Measurements from ENCODE around the gene SIVA1. TPM values are rescaled to one million over a fixed set of nuclear protein-coding genes. Genes with fewer than 3 reads are reported as not detected.

Gene SIVA1
- total and polyA plus RNA-seq, 3 experiments from 2014 or later: 150 to 227 (median 175) TPM

- no peaks in the 10 kb centered on the region for H3K9me3 ChIP-seq (ENCODE audit: low read length)
- H3K36me3 ChIP-seq (ENCODE audit: insufficient read depth, low read length): no peaks in the 10 kb centered on the region
- Mint-ChIP-seq H3K27ac (peak overlapping the region in 6 of 8 donors; percentile 39 to 97 (median 80)), H3K36me3 (peaks cover 0 to 8% (median 0%) of the 10 kb centered on the region in 3 donors), H3K4me3 (peak overlapping the region in 6 of 7 donors; percentile 55 to 85 (median 77)), H3K27me3 (no peaks in the 10 kb centered on the region), H3K9me3 (no peaks in the 10 kb centered on the region), H3K4me1 (peaks cover 36 to 69% (median 40%) of the 10 kb centered on the region in 3 donors)
- POLR2A ChIA-PET: no interaction called here
- DNase-seq: no peak
- peaks cover 48% of the 10 kb centered on the region for H3K4me1 ChIP-seq (ENCODE audit: insufficient read depth, low read length)
- CTCF ChIA-PET: no interaction called here
- no peak overlapping the region for H3K27ac ChIP-seq (ENCODE audit: low read depth, low read length)
- H3K27me3 ChIP-seq (ENCODE audit: insufficient read depth, low read length, poor library complexity, severe bottlenecking): no peaks in the 10 kb centered on the region
- no peak overlapping the region for H3K4me3 ChIP-seq (ENCODE audit: low read length)
Measured at GRCh38 chr14:104797115-104798044, 44.4 kb downstream of the SIVA1 start.

GRCh38 chr14:104798300-104799243 lies 45.6 kb downstream of the SIVA1 start:
- no peaks in the 10 kb centered on the region for H3K27me3 ChIP-seq (ENCODE audit: insufficient read depth, low read length, poor library complexity, severe bottlenecking)
- CTCF ChIA-PET: no interaction called here
- Mint-ChIP-seq H3K4me1 (peaks cover 26 to 68% (median 34%) of the 10 kb centered on the region in 3 donors), H3K27ac (peak overlapping the region; percentile 35 to 91 (median 82)), H3K27me3 (no peaks in the 10 kb centered on the region), H3K9me3 (no peaks in the 10 kb centered on the region), H3K36me3 (peaks cover 0 to 4% (median 0%) of the 10 kb centered on the region in 3 donors), H3K4me3 (peak overlapping the region in 6 of 7 donors; percentile 75 to 89 (median 78))
- no peaks in the 10 kb centered on the region for H3K36me3 ChIP-seq (ENCODE audit: insufficient read depth, low read length)
- no peak overlapping the region for H3K4me3 ChIP-seq (ENCODE audit: low read length)
- H3K27ac ChIP-seq (ENCODE audit: low read depth, low read length): no peak overlapping the region
- POLR2A ChIA-PET: interaction anchor here (1.0 kb wide), 1 partner anchor 46 kb away, joined by 3 read pairs; the partner anchor contains the start of gene SIVA1
- H3K4me1 ChIP-seq (ENCODE audit: insufficient read depth, low read length): peaks cover 40% of the 10 kb centered on the region
- DNase-seq: no peak
- H3K9me3 ChIP-seq (ENCODE audit: low read length): no peaks in the 10 kb centered on the region

- peak overlapping the region; percentile 69 to 89 (median 77) for H3K4me3 Mint-ChIP-seq
- no peaks in the 10 kb centered on the region for H3K36me3 ChIP-seq (ENCODE audit: insufficient read depth, low read length)
- peaks cover 18 to 65% (median 26%) of the 10 kb centered on the region in 3 donors for H3K4me1 Mint-ChIP-seq
- DNase-seq: peak in 1 of 5 donors; percentile 38
- H3K4me3 ChIP-seq (ENCODE audit: low read length): peak overlapping the region; percentile 2
- H3K9me3 Mint-ChIP-seq: no peaks in the 10 kb centered on the region
- H3K27ac ChIP-seq (ENCODE audit: low read depth, low read length): peak overlapping the region; percentile 59
- peaks cover 32% of the 10 kb centered on the region for H3K4me1 ChIP-seq (ENCODE audit: insufficient read depth, low read length)
- peak overlapping the region; percentile 37 to 91 (median 84) for H3K27ac Mint-ChIP-seq
- peaks cover 0 to 4% (median 0%) of the 10 kb centered on the region in 3 donors for H3K36me3 Mint-ChIP-seq
- no peaks in the 10 kb centered on the region for H3K27me3 ChIP-seq (ENCODE audit: insufficient read depth, low read length, poor library complexity, severe bottlenecking)
- CTCF ChIA-PET: no interaction called here
- POLR2A ChIA-PET: interaction anchor here (1.0 to 1.6 kb wide), 2 partner anchors 31 to 47 kb away, joined by 3 to 7 read pairs; partner anchors contain the start of gene SIVA1
- no peaks in the 10 kb centered on the region for H3K27me3 Mint-ChIP-seq
- no peaks in the 10 kb centered on the region for H3K9me3 ChIP-seq (ENCODE audit: low read length)
Measured at GRCh38 chr14:104799244-104800014, 46.5 kb downstream of the SIVA1 start.

- Mint-ChIP-seq H3K36me3 (peaks cover 0 to 3% (median 0%) of the 10 kb centered on the region in 3 donors), H3K4me3 (peak overlapping the region; percentile 69 to 89 (median 77)), H3K27me3 (no peaks in the 10 kb centered on the region), H3K4me1 (peaks cover 15 to 62% (median 23%) of the 10 kb centered on the region in 3 donors), H3K9me3 (no peaks in the 10 kb centered on the region), H3K27ac (peak overlapping the region; percentile 37 to 91 (median 84))
- no peaks in the 10 kb centered on the region for H3K27me3 ChIP-seq (ENCODE audit: insufficient read depth, low read length, poor library complexity, severe bottlenecking)
- no peaks in the 10 kb centered on the region for H3K9me3 ChIP-seq (ENCODE audit: low read length)
- H3K36me3 ChIP-seq (ENCODE audit: insufficient read depth, low read length): no peaks in the 10 kb centered on the region
- peak overlapping the region; percentile 2 for H3K4me3 ChIP-seq (ENCODE audit: low read length)
- CTCF ChIA-PET: interaction anchor here (0.9 to 2.3 kb wide), 4 partner anchors 12 to 29 kb away, joined by 3 to 15 read pairs (median 5); no protein-coding TSS in a partner anchor
- peak; percentile 73 to 89 (median 79) for DNase-seq
- POLR2A ChIA-PET: interaction anchor here (0.7 to 1.9 kb wide), 7 partner anchors 8 to 185 kb away, joined by 3 to 11 read pairs (median 5); partner anchors contain the start of gene SIVA1
- peaks cover 30% of the 10 kb centered on the region for H3K4me1 ChIP-seq (ENCODE audit: insufficient read depth, low read length)
- peak overlapping the region; percentile 59 for H3K27ac ChIP-seq (ENCODE audit: low read depth, low read length)
Measured at GRCh38 chr14:104800015-104800770, 47.2 kb downstream of the SIVA1 start.

GRCh38 chr14:104800771-104801519 lies 48.0 kb downstream of the SIVA1 start, which contains the start of gene ZBTB42:
TSS of gene ZBTB42 (plus strand) at chr14:104801101. CDS start at chr14:104801198, 97 bp downstream.
- Mint-ChIP-seq H3K27ac (peak within 1 kb of the TSS; percentile 37 to 91 (median 84)), H3K27me3 (no peaks in the 10 kb centered on the region), H3K4me3 (peak within 1 kb of the TSS; percentile 83 to 93 (median 86)), H3K36me3 (peaks cover 0 to 3% (median 0%) of the 10 kb centered on the region in 3 donors), H3K9me3 (no peaks in the 10 kb centered on the region), H3K4me1 (peaks cover 15 to 61% (median 23%) of the 10 kb centered on the region in 3 donors)
- CTCF ChIA-PET: interaction anchor here (0.9 to 2.3 kb wide), 6 partner anchors 8 to 32 kb away, joined by 3 to 15 read pairs (median 5); no protein-coding TSS in a partner anchor
- POLR2A ChIA-PET: interaction anchor here (0.7 to 1.9 kb wide), 7 partner anchors 9 to 184 kb away, joined by 3 to 11 read pairs (median 5); partner anchors contain the start of gene SIVA1
- Histone ChIP-seq H3K36me3 (ENCODE audit: insufficient read depth, low read length) (no peaks in the 10 kb centered on the region), H3K27ac (ENCODE audit: low read depth, low read length) (peak within 1 kb of the TSS; percentile 59), H3K4me1 (ENCODE audit: insufficient read depth, low read length) (peaks cover 28% of the 10 kb centered on the region), H3K4me3 (ENCODE audit: low read length) (peak within 1 kb of the TSS; percentile 66), H3K27me3 (ENCODE audit: insufficient read depth, low read length, poor library complexity, severe bottlenecking) (no peaks in the 10 kb centered on the region), H3K9me3 (ENCODE audit: low read length) (no peaks in the 10 kb centered on the region)
- DNase-seq: peak; percentile 62 to 82 (median 72)
